RPMI8226 (cell line): ENCODE data around the gene KLK7.

Experiments
- DNase-seq: peaks from one replicate; pipeline ENCODE4 v3.0.0-alpha.2; 2015

Gene KLK7

GRCh38 chr19:50983625-50984292 lies at the start of gene KLK7:
Gene KLK7, minus strand, starts transcription at chr19:50983917. Its CDS starts 1,518 bp downstream, at chr19:50982399.
- DNase-seq: no peak

- no peak for DNase-seq
Observed at GRCh38 chr19:51031880-51032225, 48.1 kb upstream of the KLK7 start.

DNA sequence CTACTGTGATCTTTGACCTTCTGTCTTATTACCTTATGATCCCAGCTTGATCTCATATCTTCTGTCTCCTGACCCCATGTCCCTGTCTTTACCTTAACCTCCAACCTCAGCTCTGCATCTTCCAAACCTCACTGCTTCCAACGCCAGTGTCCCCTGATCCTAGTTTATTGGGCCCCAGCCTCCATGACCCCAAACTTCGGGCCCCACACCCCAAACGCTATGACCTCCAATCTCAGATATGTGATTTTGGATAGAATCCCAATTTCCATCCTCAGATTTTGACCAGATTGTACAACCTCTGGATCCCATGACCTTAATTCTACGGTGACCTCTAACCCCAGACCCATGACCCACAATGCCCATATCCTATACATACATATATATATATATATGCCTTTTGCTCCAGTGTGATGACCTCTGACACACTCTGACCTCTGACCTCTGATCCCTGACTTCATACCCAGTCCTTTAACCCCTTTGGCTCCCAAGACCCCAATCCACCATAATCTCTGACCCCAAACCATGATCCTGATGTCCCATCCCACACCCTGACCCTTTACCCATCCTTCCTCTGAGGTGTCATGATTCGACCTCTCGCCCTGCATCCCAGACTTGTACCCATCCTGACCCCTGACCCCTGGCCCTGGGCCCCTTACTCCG lies 47.6 kb upstream of the KLK7 start:
- no peak for DNase-seq

- no peak for DNase-seq
Observed at GRCh38 chr19:51030631-51031030, 46.9 kb upstream of the KLK7 start.

GRCh38 chr19:51029718-51030117 lies 46.0 kb upstream of the KLK7 start:
- no peak for DNase-seq

- no peak for DNase-seq
Observed at GRCh38 chr19:51027873-51028272, 44.2 kb upstream of the KLK7 start.

- no peak for DNase-seq
Observed at GRCh38 chr19:51027126-51027806, 43.5 kb upstream of the KLK7 start.

- DNase-seq: peak; percentile 34
Observed at GRCh38 chr19:51026554-51026831, 42.8 kb upstream of the KLK7 start, which contains the start of gene KLK11. Gene KLK11, minus strand, starts transcription at chr19:51026616. Its CDS starts 985 bp downstream, at chr19:51025631.

- DNase-seq: no peak
Observed at GRCh38 chr19:51025809-51026553, 42.3 kb upstream of the KLK7 start.

- no peak for DNase-seq
Observed at GRCh38 chr19:51025401-51025800, 41.7 kb upstream of the KLK7 start.

DNA sequence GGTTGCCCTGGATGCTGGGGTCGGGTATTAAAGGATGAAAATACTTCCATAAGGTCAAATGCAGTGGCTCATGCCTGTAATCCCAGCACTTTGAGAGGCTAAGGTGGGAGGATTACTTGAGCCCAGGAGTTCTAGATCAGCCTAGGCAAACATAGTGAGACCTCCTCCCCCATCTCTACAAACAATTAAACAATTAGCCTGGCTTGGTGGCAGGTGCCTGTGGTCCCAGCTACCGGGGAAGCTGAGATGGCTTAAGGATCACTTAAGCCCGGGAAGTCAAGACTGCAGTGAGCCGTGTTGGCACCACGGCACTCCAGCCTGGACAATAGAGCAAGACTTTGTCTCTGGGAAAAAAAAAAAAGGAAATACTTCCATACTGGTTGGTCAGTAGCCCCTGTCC lies 41.2 kb upstream of the KLK7 start:
- DNase-seq: no peak

GRCh38 chr19:51023946-51024345 lies 40.2 kb upstream of the KLK7 start:
- no peak for DNase-seq

DNA sequence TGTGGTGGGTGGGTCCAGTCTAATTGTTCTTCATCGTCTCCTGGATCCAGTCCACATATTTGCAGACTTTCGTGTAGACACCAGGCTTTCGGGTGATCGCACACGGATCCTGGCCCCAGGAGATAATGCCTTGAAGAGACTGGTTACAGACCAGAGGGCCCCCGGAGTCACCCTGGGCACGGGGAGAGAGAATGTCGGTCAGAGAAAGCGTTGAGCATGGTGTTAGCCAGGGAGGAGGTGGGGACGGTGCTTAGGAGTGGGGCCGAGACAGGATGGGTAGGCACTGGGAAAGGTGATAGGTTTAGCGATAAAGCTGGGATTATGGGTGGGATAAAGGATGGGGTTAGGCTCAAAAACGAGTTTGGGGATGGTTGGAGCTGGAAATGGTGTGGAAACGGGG lies 38.8 kb upstream of the KLK7 start:
- DNase-seq: no peak

DNA sequence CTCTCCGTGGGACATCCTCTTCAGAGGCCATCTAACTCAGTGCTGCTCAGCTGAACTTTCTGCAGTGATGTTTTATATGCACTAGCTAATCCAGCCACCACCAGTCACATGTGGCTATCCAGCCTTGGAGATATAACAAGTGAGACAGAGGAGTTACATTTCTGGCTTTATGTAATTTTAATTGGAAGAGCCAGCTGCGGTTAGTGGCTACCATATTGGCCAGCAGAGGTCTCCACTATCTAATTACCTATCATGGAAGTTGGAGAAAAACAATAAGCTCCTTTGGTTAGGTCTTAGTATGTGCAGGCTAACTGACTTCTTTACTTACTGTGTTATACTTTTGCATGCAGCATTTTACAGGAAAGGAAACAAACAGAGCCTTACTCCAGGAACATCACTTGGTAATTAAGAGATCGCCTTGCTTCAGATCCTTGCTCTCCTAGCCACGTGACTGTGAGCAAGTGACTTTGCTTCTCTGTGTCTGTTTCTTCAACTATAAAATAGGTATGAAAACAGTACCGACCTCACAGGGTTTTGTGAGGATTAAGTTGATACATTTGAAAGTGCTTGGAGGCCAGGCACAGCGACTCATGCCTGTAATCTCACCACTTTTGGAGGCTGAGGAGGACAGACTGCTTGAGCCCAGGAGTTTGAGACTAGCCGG lies 37.4 kb upstream of the KLK7 start:
- peak; percentile 62 for DNase-seq

DNA sequence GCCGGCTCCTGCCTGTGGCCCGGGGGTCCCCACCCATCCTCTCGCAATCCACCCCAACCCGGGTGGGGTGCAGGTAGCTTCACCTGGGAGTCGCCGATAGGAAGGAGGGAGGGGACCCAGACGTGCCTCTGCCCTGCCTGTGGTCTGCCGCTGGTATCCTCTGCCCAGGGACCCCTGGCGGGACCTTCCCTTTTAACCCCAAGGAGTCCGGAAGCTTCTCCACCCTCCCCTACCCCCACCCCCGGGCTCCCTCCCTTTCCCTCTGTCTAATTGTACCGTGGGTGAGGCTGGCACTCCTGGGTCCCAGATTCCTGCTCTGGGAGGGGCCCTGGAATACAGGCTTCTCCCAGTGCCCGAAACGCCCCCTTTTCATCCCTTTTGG lies 35.8 kb upstream of the KLK7 start, which contains the start of gene KLK10:
Gene KLK10 (minus strand): TSS at position 166 of the 382 bp plus-strand sequence. CDS start 579 bp downstream, outside the sequence.
- no peak for DNase-seq

DNA sequence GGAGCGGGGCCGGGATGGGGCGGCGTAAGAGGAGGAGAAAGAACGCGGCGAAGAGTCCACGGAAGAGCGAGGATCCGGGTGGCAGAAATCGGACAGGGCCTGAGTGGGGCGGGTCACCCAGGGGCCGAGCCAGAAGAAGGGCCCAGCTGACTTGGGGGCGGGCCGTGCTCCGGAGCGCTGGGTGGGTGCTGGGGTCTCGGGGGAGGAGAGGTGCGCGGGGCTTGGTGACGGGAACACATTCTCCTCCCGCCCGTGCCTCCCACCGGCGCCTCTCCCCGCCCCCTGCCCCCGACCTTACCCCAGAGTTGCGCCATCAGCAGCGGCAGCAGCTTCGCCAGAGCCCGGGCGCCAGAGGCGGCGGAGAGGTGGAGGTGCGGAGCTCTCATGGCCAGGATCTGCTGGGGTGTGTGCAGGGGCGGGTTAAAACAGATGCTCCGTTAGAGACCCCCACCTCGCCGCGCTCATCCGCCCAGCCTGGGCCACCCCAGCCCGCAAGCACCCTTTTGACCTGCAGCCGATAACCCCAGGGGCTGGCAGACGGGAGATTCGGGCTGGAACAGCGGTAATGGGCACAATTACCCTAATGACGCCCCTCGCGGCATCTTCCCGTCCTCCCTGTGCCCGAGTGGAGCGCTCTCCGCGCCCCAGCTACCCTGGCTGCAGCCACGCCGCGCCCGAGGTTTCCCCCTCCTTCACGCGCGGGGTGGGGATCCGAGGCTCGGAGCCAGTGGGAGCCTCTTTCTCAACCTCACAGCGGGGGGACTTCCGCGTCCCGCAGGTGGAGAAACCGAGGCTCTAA lies 35.2 kb upstream of the KLK7 start:
- no peak for DNase-seq

- DNase-seq: peak; percentile 40
Observed at GRCh38 chr19:51016798-51017683, 33.3 kb upstream of the KLK7 start.

DNA sequence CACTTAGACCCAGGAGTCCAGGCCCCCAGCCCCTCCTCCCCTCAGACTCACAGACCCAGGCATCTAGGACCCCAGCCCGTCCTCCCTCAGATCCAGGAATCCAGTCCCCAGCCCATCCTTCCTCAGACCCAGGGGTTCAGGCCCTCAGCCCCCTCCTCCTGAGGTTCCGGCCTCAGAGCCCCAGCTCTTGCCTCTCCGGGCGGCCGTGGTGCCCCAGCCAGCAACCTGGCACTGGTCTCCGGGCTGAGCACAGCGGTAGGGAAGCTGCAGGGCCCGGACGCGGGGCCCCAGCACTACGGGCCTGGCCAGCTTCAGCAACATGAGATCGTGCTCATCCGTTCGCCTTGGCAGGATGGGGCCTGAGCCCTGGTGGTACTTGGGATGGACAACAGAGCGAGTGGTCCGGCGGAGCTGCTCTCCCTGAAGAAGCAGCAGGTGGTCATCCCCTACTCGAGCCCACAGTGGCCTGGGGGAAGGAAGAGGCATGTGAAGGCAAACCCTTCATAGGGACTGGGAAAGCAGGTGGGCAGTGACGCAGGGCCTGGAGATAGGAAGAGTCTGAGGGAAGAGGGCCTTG lies 32.1 kb upstream of the KLK7 start:
- no peak for DNase-seq

DNA sequence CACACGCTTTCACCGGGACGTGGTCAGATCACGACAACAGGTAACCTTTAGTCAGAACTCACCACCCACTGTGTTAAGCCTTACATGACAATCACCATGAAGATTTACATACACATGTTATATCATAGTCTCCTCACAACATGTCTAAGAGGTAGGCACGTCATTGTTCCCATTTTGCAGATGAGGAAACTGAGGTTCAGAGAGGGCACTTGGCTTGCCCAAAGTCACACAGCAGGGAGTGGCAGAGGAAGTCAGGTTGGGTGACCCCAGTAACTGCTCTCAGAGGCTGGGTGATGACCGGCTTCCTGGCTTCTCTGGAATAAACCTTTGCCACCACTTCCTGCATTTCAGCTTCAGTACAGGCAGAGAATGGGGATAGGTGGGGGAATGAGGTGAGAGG lies 30.5 kb upstream of the KLK7 start:
- no peak for DNase-seq

DNA sequence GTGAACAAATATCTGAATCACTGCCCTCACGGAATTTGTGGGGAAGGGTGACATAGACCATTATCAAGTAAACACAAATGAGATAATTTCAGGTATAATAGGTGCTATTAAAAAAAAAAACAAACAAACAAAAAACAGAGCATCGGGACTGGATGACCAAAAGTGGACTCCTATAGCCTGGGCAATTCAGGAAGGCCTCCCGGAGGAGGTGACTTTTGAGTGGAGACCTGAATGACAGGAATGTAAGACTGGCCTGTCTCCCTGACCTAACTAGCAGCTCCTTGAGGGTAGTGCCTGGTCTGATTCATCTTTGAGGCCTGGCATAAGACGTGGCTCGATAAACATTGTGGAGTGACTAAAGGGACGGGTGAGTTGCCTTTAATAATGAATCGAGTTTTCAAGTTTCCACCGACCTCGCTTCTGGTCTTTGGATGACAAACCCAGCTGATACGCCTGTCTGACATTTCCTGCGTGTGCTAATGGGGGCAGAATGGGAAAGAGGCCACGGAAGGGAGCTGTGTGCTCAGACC lies 29.0 kb upstream of the KLK7 start:
- DNase-seq: no peak
